ENCODE measurements around the gene PKD2.
A peak's percentile ranks its signal among the peaks of the same experiment; 100 is the strongest.

PKD2 gene

GRCh38 chr4:88007304-88008121 is at the start of gene PKD2:
TSS of gene PKD2 (plus strand) at chr4:88007635. CDS start at chr4:88007734, 99 bp downstream.
- peak; percentile 37 to 72 for DNase-seq (ENCODE audit: low read depth in 1 of 2, low spot score in 1 of 2)

- DNase-seq (ENCODE audit: low read depth in 1 of 2, low spot score in 1 of 2): no peak
Observed at GRCh38 chr4:87961993-87962392, 45.4 kb upstream of the PKD2 start.

- DNase-seq (ENCODE audit: low read depth in 1 of 2, low spot score in 1 of 2): no peak
Observed at GRCh38 chr4:87962398-87963146, 44.9 kb upstream of the PKD2 start.

DNA sequence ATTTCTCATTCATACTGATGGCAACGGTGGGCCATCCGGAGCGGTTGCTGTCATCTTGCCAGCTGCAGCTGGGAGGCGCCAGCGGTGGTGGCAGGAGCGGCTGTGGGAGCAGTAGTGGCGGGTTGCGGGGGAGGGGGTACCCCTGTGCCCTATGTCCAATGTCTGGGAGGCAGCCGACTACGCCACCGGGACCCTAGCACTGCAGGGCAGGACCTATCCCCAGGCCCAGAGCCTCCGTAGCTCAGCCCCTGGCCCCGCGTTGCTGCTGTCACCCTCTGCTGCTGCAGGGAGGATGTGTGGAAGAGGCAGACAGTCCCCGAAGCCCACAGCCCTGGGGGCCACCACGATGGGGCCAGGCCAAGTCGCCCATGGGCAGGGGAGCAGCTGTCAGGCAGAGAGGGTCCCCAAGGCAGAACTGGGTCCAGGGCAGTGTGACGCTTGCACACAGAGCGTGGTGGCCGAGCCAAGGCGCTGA is 41.9 kb upstream of the PKD2 start:
- no peak for DNase-seq (ENCODE audit: low read depth in 1 of 2, low spot score in 1 of 2)

GRCh38 chr4:87966095-87966496 is 41.3 kb upstream of the PKD2 start:
- DNase-seq (ENCODE audit: low read depth in 1 of 2, low spot score in 1 of 2): no peak

- DNase-seq (ENCODE audit: low read depth in 1 of 2, low spot score in 1 of 2): no peak
Observed at GRCh38 chr4:87967193-87967592, 40.2 kb upstream of the PKD2 start.

GRCh38 chr4:87970121-87970520 is 37.3 kb upstream of the PKD2 start:
- DNase-seq (ENCODE audit: low read depth in 1 of 2, low spot score in 1 of 2): no peak

DNA sequence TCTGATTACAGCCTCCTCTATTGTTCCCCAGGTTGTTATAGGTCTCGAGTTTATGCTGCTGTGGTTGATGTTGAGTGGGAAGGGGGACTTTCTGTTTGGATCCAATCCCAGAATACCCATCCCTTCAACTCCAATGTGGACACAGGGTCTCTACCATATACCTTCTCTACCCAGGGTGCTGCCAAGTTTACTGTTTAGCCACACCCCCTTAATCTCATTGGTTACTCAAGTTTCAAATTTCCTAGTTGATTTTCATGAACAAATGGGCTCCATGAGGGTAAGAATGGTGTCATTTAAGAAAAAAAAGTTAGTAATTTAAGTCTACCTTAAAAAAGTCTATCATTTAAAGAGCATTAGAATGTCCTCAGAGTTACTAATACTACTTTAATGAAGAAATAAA is 35.6 kb upstream of the PKD2 start:
- no peak for DNase-seq (ENCODE audit: low read depth in 1 of 2, low spot score in 1 of 2)

GRCh38 chr4:87973283-87974169 is 33.9 kb upstream of the PKD2 start:
- peak in 1 of 2 donors; percentile 25 for DNase-seq (ENCODE audit: low read depth in 1 of 2, low spot score in 1 of 2)

DNA sequence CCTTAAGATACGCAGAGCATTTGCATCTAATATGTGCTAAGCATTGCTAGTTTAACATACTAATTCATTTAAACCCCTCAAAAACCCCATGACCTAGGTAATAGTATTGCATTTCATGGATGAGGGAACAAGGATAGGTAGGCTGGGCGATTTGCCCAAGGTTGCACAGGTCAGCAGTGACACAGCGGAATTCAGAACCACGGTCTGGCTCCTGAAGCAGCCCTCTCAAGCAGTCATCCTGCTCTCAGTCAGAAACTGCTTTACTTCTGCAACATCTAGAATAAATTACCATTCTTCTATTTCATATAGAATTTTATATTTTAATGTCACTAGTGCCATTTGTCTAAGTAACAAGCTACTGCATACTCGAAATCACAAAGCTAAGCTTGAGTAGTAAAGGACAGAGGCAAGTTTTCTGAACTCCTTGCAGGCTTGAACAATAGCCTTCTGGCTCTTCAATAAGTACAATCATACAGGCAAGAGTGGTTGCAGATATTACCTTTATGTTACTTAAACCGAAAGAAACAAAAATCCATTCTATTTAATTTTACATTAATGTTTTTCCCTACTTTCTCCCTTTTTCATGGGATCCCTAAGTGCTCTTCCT is 32.5 kb upstream of the PKD2 start:
- no peak for DNase-seq (ENCODE audit: low read depth in 1 of 2, low spot score in 1 of 2)

DNA sequence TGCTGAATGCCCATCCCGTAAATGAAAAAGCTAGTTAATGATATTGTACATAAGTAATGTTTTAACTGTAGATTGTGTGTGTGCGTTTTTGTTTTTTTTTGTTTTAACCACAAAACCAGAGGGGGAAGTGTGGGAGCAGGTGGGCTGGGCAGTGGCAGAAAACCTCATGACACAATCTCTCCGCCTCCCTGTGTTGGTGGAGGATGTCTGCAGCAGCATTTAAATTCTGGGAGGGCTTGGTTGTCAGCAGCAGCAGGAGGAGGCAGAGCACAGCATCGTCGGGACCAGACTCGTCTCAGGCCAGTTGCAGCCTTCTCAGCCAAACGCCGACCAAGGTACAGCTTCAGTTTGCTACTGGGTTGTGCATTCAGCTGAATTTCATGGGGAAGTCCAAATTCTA is 32.0 kb upstream of the PKD2 start, which contains the start of gene SPP1:
Gene SPP1, plus strand, starts transcription at position 249 of the 400 bp plus-strand sequence. CDS start 1,182 bp downstream, outside the sequence.
- no peak for DNase-seq (ENCODE audit: low read depth in 1 of 2, low spot score in 1 of 2)

- no peak for DNase-seq (ENCODE audit: low read depth in 1 of 2, low spot score in 1 of 2)
Observed at GRCh38 chr4:87977521-87978278, 29.7 kb upstream of the PKD2 start.

DNA sequence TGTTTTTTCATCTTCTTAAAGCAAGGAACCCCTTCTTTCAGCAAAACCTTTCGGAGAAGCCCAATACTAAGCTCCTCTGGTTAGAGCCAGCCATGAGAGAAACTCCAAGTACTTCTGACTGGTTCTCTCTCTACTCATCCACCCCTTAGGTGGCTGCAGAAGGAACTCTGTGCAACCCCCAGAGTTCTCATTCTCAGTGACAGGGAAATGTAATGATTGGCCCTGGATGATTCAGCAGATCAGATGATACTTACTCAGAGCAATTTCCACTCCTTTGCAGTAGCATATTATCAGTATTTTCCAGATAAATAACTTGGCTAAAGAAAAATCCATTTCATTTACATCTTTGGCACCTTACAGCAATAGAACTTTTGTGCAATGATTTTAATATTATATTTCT is 28.8 kb upstream of the PKD2 start:
- DNase-seq (ENCODE audit: low read depth in 1 of 2, low spot score in 1 of 2): no peak

- no peak for DNase-seq (ENCODE audit: low read depth in 1 of 2, low spot score in 1 of 2)
Observed at GRCh38 chr4:87979810-87980209, 27.6 kb upstream of the PKD2 start.

GRCh38 chr4:87981486-87981885 is 25.9 kb upstream of the PKD2 start:
- DNase-seq (ENCODE audit: low read depth in 1 of 2, low spot score in 1 of 2): no peak

GRCh38 chr4:87982036-87982435 is 25.4 kb upstream of the PKD2 start:
- DNase-seq (ENCODE audit: low read depth in 1 of 2, low spot score in 1 of 2): no peak

DNA sequence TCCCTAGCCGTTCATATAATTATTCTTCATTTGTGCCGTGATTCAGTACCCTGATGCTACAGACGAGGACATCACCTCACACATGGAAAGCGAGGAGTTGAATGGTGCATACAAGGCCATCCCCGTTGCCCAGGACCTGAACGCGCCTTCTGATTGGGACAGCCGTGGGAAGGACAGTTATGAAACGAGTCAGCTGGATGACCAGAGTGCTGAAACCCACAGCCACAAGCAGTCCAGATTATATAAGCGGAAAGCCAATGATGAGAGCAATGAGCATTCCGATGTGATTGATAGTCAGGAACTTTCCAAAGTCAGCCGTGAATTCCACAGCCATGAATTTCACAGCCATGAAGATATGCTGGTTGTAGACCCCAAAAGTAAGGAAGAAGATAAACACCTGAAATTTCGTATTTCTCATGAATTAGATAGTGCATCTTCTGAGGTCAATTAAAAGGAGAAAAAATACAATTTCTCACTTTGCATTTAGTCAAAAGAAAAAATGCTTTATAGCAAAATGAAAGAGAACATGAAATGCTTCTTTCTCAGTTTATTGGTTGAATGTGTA is 24.9 kb upstream of the PKD2 start:
- no peak for DNase-seq (ENCODE audit: low read depth in 1 of 2, low spot score in 1 of 2)

- no peak for DNase-seq (ENCODE audit: low read depth in 1 of 2, low spot score in 1 of 2)
Observed at GRCh38 chr4:87983996-87984395, 23.4 kb upstream of the PKD2 start.

- DNase-seq (ENCODE audit: low read depth in 1 of 2, low spot score in 1 of 2): no peak
Observed at GRCh38 chr4:87985097-87985886, 22.1 kb upstream of the PKD2 start.
